ENCODE data around the gene PPP1R7.

DNA sequence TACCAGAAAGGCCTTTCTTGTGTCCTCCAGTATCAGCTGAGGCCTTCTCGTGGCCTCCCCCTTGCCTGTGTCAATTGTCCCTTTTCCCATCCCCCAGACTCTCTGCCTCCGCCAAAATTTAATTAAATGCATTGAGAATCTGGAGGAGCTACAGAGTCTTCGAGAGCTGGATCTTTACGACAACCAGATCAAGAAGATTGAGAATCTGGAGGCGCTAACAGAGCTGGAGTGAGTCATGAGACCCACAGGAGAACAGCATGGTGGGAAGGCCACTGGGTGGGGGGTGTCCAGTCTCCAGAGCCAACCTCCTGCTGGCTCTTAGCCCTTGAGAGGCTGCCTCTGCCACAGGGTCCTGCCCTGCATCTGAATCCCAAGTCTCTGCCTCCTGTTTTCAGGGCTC, 8.8 kb downstream of the PPP1R7 start:
- TF ChIP-seq POLR2AphosphoS5 (IDR thresholded peaks at IDR 0.05) (no peak), EP300 (IDR thresholded peaks at IDR 0.05) (no peak)
- TF ChIP-seq, protein P1, sequence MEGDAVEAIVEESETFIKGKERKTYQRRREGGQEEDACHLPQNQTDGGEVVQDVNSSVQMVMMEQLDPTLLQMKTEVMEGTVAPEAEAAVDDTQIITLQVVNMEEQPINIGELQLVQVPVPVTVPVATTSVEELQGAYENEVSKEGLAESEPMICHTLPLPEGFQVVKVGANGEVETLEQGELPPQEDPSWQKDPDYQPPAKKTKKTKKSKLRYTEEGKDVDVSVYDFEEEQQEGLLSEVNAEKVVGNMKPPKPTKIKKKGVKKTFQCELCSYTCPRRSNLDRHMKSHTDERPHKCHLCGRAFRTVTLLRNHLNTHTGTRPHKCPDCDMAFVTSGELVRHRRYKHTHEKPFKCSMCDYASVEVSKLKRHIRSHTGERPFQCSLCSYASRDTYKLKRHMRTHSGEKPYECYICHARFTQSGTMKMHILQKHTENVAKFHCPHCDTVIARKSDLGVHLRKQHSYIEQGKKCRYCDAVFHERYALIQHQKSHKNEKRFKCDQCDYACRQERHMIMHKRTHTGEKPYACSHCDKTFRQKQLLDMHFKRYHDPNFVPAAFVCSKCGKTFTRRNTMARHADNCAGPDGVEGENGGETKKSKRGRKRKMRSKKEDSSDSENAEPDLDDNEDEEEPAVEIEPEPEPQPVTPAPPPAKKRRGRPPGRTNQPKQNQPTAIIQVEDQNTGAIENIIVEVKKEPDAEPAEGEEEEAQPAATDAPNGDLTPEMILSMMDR (IDR thresholded peaks at IDR 0.05): no peak
